Panc1 (cell line): ENCODE results near the gene COQ2.

ENCODE experiments used
- POLR2AphosphoS5 ChIP-seq: IDR thresholded peaks from 2 replicates; pipeline ENCODE4 v1.6.1; 2012; ENCODE audit warnings: mild to moderate bottlenecking, low read depth, low read length, moderate library complexity
- REST ChIP-seq, 2 experiments: IDR thresholded peaks; 2 replicates each; pipeline ENCODE4 v1.6.1; 2011 to 2012; ENCODE audit warnings: low read depth in 2 of 2, control low read depth in 1 of 2, low read length in 1 of 2, mild to moderate bottlenecking in 1 of 2, moderate library complexity in 1 of 2; ENCODE audit not compliant: insufficient read depth in 1 of 2
- SIN3A ChIP-seq: IDR thresholded peaks from 2 replicates; pipeline ENCODE4 v1.6.1; 2012; ENCODE audit warnings: low read depth, mild to moderate bottlenecking, low read length, moderate library complexity, borderline replicate concordance; ENCODE audit not compliant: insufficient read depth
- TCF7L2 ChIP-seq: IDR thresholded peaks from 2 replicates; pipeline ENCODE4 v1.6.1; 2011; ENCODE audit warnings: mild to moderate bottlenecking, low read depth, low read length, inconsistent platforms
- TF ChIP-seq, protein P1 (sequence below): fragments of 450-650 bp; IDR thresholded peaks from 2 replicates; pipeline ENCODE4 v1.5.1; 2017; ENCODE audit warnings: mild to moderate bottlenecking

- TF ChIP-seq, protein P1, sequence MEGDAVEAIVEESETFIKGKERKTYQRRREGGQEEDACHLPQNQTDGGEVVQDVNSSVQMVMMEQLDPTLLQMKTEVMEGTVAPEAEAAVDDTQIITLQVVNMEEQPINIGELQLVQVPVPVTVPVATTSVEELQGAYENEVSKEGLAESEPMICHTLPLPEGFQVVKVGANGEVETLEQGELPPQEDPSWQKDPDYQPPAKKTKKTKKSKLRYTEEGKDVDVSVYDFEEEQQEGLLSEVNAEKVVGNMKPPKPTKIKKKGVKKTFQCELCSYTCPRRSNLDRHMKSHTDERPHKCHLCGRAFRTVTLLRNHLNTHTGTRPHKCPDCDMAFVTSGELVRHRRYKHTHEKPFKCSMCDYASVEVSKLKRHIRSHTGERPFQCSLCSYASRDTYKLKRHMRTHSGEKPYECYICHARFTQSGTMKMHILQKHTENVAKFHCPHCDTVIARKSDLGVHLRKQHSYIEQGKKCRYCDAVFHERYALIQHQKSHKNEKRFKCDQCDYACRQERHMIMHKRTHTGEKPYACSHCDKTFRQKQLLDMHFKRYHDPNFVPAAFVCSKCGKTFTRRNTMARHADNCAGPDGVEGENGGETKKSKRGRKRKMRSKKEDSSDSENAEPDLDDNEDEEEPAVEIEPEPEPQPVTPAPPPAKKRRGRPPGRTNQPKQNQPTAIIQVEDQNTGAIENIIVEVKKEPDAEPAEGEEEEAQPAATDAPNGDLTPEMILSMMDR: no peak
- TF ChIP-seq POLR2AphosphoS5 (no peak), REST (IDR thresholded peaks at IDR 0.05; ENCODE audit: insufficient read depth in 1 of 2, low read depth in 2 of 2, low read length in 1 of 2) (no peak), SIN3A (no peak), TCF7L2 (no peak)
Observed at GRCh38 chr4:83276299-83277040, 8.1 kb downstream of the COQ2 start.
